Heart right ventricle (tissue), 16 donors: ENCODE data around the gene RGP1. TPM values are rescaled to one million over a fixed set of nuclear protein-coding genes. Genes with fewer than 3 reads are reported as not detected.

Source experiments
- ATAC-seq, 8 donors: fragments of 200-7000 bp; cut with Tn5 transposase; one replicate each; pipeline ENCODE4 v1.9.1; 2020; ENCODE audit warnings: mild to moderate bottlenecking in 8 of 8, moderate library complexity in 8 of 8, moderate number of reproducible peaks in 1 of 8
- DNase-seq, 2 donors: peaks; one replicate each; pipeline ENCODE4 v3.0.0-alpha.2; 2020
- H3K27ac ChIP-seq, 10 donors: fragments of 200-600 bp; sonication (generic) in 2 of 10; one replicate each; pipeline versions ENCODE4 v1.5.0 to v1.8.0; 2020 to 2022; ENCODE audit warnings: mild to moderate bottlenecking in 3 of 10
- H3K27me3 ChIP-seq, 7 donors: fragments of 200-600 bp; one replicate each; pipeline ENCODE4 v1.8.0; 2021 to 2022; ENCODE audit warnings: mild to moderate bottlenecking in 2 of 7
- H3K36me3 ChIP-seq, 9 donors: fragments of 200-600 bp; sonication (generic) in 1 of 9; one replicate each; pipeline versions ENCODE4 v1.5.0 to v1.8.0; 2020 to 2022; ENCODE audit warnings: mild to moderate bottlenecking in 2 of 9
- H3K4me1 ChIP-seq, 9 donors: fragments of 200-600 bp; sonication (generic) in 1 of 9; one replicate each; pipeline versions ENCODE4 v1.5.0 to v1.8.0; 2020 to 2022; ENCODE audit warnings: mild to moderate bottlenecking in 4 of 9
- H3K4me3 ChIP-seq, 10 donors: fragments of 200-600 bp; sonication (generic) in 2 of 10; one replicate each; pipeline versions ENCODE4 v1.5.0 to v1.8.0; 2020 to 2022; ENCODE audit warnings: mild to moderate bottlenecking in 7 of 10, moderate library complexity in 2 of 10
- H3K9me3 ChIP-seq, 11 donors: fragments of 200-600 bp in 10 of 11; sonication (generic) in 2 of 11; one replicate each; pipeline versions ENCODE4 v1.5.0 to v1.8.0; 2013 to 2022; ENCODE audit warnings: mild to moderate bottlenecking in 2 of 11, control low read depth in 1 of 11, moderate library complexity in 1 of 11
- CTCF ChIP-seq, 9 donors: fragments of 200-600 bp; sonication (generic) in 2 of 9; IDR thresholded peaks; one replicate each; pipeline versions ENCODE4 v1.5.0 to v1.8.0; 2021 to 2022; ENCODE audit warnings: antibody characterized with exemption in 9 of 9, mild to moderate bottlenecking in 5 of 9, moderate library complexity in 1 of 9
- WGBS, 2 donors: extraction: QIAGEN DNeasy Blood & Tissue Kit; methylation state at CpG; one replicate each; pipeline ENCODE4 v1.1.7; 2013; ENCODE audit warnings: inconsistent platforms in 1 of 2; 5-methylcytosine and 5-hydroxymethylcytosine counted together
- intact Hi-C, 10 donors: fragments of 100-400 bp; cut with DNase I; formaldehyde crosslinking; loops; one replicate each; pipeline versions ENCODE4 v1.11.1 to v1.14.2; 2022
- polyA plus RNA-seq, 2 donors: library from polyadenylated mRNA; stranded (reverse); fragments of 200-250 nt; gene quantifications; one replicate each; pipeline ENCODE4 v1.2.3, GENCODE V29; 2013
- total RNA-seq, 10 donors: library from RNA; stranded (reverse); fragmentation: NEBNext Ultra II Directional in 3 of 10; extraction: Animal tissue kit (Norgen Biotek cat#: 25700) in 3 of 10; gene quantifications; one replicate each; pipeline versions ENCODE4 v1.2.1 to v1.2.4, GENCODE V29; 2021 to 2023
- donor health status: Arrhythmogenic right ventricular cardiomyopathy.
- donor health status: ischemic (EF 13 %, LVEDD 7.1; RV severe dilation, severe dysfunction).
- donor health status: healthy with polysubstance abuse.
- donor health status: DM: no; HTN: yes; CAD: no.
- donor health status: DM: no; HTN: no; CAD: no.
- donor health status: ischemic (EF 25% LVEDD 6.9; RV normal size, moderate dysfunction).
- donor health status: ischemic (EF 25% LVEDD 5.7; RV mildly dilated, moderate dysfunction).
- donor health status: healthy.
- donor health status: DM: yes; HTN: yes; CAD: no.
- donor health status: Ischemic cardiomyopathy.
- donor health status: ischemic (EF 35%, LVEDD 5.7; RV mildly dilated, moderate dysfunction).
- donor health status: nonischemic (EF 11% LVEDD 7.7; RV severe dilation, severe dysfunction).
- donor health status: DM: yes; HTN: yes; CAD: no.
- donor health status: PGD.
- donor health status: ischemic (EF 29% LVEDD 5.4; RV normal size, mild dysfunction).
- donor health status: nonischemic (EF 23%, LVEDD 6.1; RV moderate dilation, normal function).

The RGP1 gene
- total and polyA plus RNA-seq, 12 donors, result 8.2 to 39.4 (median 32.1) TPM

GRCh38 chr9:35769763-35770162 is 20.7 kb downstream of the RGP1 start:
- Histone ChIP-seq H3K27ac (no peak overlapping the region), H3K9me3 (no peaks in the 10 kb centered on the region), H3K27me3 (no peaks in the 10 kb centered on the region), H3K4me3 (no peak overlapping the region), H3K4me1 (peaks cover 7 to 26% (median 19%) of the 10 kb centered on the region in 9 donors), H3K36me3 (no peaks in the 10 kb centered on the region)
- intact Hi-C loops, result no loop called here
- WGBS, 2 donors, result 98 to 100% methylated on average over 1 of the region's 1 CpG
- no peak for ATAC-seq
- no peak for DNase-seq
- no peak for TF ChIP-seq CTCF (IDR thresholded peaks at IDR 0.05)

DNA sequence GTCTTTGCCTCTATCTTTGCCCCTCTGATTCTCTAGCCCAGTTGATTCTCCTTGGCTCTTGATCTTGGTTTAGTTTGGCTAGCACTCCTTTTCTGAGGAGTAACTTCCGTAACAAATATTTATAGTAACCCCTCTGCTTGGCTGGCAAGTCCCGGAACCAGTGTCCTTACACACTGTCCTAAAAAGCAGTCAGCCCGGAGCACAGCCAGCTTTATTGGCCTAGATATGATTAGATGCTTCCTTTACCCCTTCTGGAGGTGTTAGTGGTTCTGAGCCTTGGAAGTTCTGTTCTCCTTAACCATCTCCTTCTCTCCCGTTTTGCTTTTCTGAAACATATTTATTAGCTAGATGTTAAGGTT is 22.0 kb downstream of the RGP1 start:
- H3K4me1 ChIP-seq, result peaks cover 7 to 38% (median 30%) of the 10 kb centered on the region in 9 donors
- TF ChIP-seq CTCF (IDR thresholded peaks at IDR 0.05), result no peak
- H3K36me3 ChIP-seq, result no peaks in the 10 kb centered on the region
- no peaks in the 10 kb centered on the region for H3K27me3 ChIP-seq
- H3K9me3 ChIP-seq, result no peaks in the 10 kb centered on the region
- 6 to 8% methylated on average over 4 of the region's 4 CpGs for WGBS, 2 donors
- intact Hi-C loops, result no loop called here
- ATAC-seq, result peak; percentile 62 to 92 (median 84)
- H3K4me3 ChIP-seq, result no peak overlapping the region
- peak overlapping the region; percentile 9 to 73 (median 44) for H3K27ac ChIP-seq
- DNase-seq, result peak; percentile 26 to 29

DNA sequence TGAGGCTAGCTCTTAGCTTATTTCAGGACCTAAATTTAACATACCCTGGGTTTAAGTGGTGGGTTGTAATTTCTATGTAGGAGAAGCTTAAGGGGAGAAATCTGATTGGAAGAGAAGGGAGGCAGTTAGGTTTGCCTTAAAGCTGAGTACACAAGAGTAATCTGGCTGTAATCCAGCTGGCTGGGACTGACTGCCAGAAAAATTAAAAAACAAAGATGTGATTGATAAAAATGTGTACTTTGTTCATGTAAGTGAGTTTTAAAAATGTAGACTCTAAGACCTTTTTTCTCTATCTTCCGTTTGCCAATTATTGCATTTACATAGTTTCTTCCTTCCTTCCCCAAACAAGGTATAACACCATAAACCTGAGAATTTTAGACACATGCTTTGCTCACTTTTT is 22.4 kb downstream of the RGP1 start:
- Histone ChIP-seq H3K27ac (peak overlapping the region in 9 of 10 donors; percentile 9 to 73 (median 51)), H3K36me3 (no peaks in the 10 kb centered on the region), H3K4me1 (peaks cover 7 to 39% (median 30%) of the 10 kb centered on the region in 9 donors), H3K27me3 (no peaks in the 10 kb centered on the region), H3K4me3 (no peak overlapping the region), H3K9me3 (no peaks in the 10 kb centered on the region)
- TF ChIP-seq CTCF (IDR thresholded peaks at IDR 0.05), result no peak
- DNase-seq, result peak in 1 of 2 donors; percentile 34
- intact Hi-C loops, result no loop called here
- WGBS, 2 donors, result 43 to 48% methylated on average over 1 of the region's 1 CpG
- ATAC-seq, result peak in 1 of 8 donors; percentile 18

GRCh38 chr9:35771943-35772342 is 22.9 kb downstream of the RGP1 start:
- Histone ChIP-seq H3K9me3 (no peaks in the 10 kb centered on the region), H3K27me3 (no peaks in the 10 kb centered on the region), H3K36me3 (no peaks in the 10 kb centered on the region), H3K4me1 (peaks cover 7 to 39% (median 30%) of the 10 kb centered on the region in 9 donors), H3K4me3 (no peak overlapping the region), H3K27ac (peak overlapping the region in 3 of 10 donors; percentile 12 to 61 (median 19))
- intact Hi-C loops, result no loop called here
- DNase-seq (no peak), ATAC-seq (no peak)
- no peak for TF ChIP-seq CTCF (IDR thresholded peaks at IDR 0.05)
- WGBS, 2 donors, result 84 to 90% methylated on average over 3 of the region's 3 CpGs
